A549 treated with dexamethasone at 1 μM for 4 hours (cell line): ENCODE data around the gene NEUROG3. TPM values are rescaled to one million over a fixed set of nuclear protein-coding genes. Genes with fewer than 3 reads are reported as not detected.

Experiments used
- total RNA-seq: library from RNA; stranded (reverse); fragments of 200-300 nt; extraction: Qiagen RNA extraction; gene quantifications from 5 replicates; pipeline ENCODE4 v1.2.3, GENCODE V29; 2022

Gene NEUROG3
- not detected in 5 replicates for total RNA-seq

GRCh38 chr10:69573056-69573806, at the start of gene NEUROG3:
Gene NEUROG3 (minus strand): TSS chr10:69573422. CDS start chr10:69573043, 379 bp downstream.

Other genes starting within 250 kb of the NEUROG3 start
- gene TACR2, start 156.5 kb downstream of the NEUROG3 start, total RNA-seq: 0.06 to 0.21 TPM (median 0.10 TPM) in 4 of 5 replicates, not detected in the other
- 80.7 to 104 TPM (median 99.7 TPM) in 5 replicates for gene TSPAN15, start 122.0 kb downstream of the NEUROG3 start, total RNA-seq
- 13.3 to 16.5 TPM (median 14.6 TPM) in 5 replicates for gene FAM241B, start 56.8 kb upstream of the NEUROG3 start, total RNA-seq
- gene COL13A1, start 228.5 kb upstream of the NEUROG3 start, total RNA-seq: 0.09 to 0.37 TPM (median 0.21 TPM) in 5 replicates